Stimulated activated CD4-positive, alpha-beta T cell treated with anti-CD3 and anti-CD28 coated beads, Interleukin-4, amount 100 ng/mL, for 4 hours (primary cell): ENCODE data around the gene ZNF892.
A peak's percentile ranks its signal among the peaks of the same experiment; 100 is the strongest.

Experiments used
- DNase-seq, 2 experiments: peaks; one replicate each; pipeline ENCODE4 v3.0.0-alpha.2; 2020

ZNF892 gene

DNA sequence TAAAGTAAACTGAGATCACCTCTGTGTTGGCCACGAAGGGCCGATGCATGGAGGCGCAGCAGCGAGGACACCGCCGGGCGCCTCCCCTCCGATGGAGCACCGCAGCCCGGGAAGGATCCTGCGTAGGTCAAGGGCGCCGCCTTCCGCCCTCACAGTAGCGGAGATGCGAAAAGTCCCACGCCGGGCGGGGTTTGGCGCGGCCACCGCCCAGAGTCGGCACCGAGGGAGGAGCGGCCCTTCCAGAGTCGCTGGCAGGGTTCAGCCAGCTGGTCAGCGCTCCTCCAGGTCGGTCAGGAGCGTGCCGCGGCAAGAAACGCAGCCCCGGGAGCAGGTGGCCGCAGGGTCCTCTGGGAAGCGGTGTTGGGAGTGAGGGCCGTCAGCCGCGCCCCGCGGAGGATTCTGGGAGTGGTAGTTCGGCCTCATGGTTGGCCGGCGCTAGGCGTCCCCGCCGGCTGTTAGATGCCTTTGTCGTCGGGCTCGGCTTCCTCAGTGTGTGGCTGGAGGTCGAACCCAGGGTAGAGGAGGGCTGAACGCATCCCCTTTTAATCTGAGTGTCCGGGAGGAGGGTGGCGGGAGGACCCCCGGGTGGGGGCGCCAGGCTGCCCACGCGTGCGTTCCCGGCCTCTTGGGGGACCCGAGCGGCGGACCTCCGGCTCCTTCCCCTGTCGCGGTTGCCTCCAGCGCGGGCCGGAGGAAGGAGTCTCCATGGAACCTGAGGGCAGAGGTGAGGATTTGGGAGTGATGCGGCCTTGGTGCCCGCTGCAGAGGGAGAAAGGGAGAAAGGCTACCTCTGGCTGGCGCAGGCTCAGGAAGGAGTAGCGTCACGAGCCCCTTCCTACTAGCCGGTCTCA lies at the start of gene ZNF892:
Gene ZNF892, plus strand, starts transcription at position 411 of the 851 bp plus-strand sequence. Its CDS starts 295 bp downstream, at position 706.
- peak; percentile 76 to 80 for DNase-seq

DNA sequence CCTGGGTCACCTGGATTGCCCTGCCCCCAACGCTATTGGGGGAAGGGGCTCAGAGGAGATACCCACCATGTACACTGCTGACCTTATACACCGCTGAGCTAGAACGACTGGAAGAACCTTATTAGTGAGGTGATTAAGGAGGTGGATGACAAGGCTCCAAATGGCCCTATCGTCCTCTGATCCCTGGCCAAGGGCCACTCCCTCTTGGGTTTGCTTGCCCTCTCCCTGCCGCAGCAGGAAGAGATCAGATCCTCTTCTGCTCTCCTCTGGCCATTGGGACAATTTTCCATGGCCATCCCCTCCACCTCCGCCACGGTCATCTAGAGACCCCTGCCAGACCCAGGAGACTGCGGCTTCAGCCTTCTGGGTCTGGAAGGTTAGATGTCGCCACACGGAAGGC lies 48.9 kb upstream of the ZNF892 start:
- no peak for DNase-seq

DNA sequence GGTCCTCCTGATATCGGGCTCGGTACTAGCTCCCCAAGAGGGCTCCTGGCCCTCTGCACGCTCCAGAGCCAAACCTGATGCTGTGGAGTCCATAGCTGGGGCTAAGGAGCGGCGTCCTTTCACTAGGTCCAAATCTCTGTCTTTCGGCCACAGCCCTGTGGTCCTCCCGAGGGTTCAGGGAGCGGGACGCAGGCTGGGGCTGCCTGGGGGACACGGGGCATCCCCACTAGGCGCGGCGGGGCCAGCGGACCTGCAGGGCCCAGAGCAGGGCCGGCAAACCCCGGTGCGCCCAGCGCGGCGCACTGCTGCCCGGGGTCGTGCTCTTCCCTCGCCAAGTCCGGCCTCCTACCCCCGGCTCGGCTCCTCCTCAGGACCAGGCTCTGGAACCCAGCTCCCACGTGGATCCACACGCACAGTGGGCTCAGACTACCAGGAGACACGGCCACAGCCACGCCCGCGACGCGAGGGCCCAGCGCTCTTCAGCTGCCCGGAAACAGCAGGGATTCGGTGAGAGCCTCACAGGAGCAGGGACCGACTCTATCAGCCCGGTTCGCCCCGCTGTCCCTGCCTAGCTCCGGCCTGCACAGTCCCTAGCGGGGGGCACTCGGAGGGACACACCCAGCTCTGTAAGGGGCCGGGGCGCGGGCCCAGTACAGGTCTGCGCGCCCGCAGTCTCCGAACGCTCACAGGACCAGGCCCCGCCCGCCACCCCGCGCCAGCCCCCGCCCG lies 48.3 kb upstream of the ZNF892 start:
- peak in 1 of 2 experiments; percentile 31 for DNase-seq

DNA sequence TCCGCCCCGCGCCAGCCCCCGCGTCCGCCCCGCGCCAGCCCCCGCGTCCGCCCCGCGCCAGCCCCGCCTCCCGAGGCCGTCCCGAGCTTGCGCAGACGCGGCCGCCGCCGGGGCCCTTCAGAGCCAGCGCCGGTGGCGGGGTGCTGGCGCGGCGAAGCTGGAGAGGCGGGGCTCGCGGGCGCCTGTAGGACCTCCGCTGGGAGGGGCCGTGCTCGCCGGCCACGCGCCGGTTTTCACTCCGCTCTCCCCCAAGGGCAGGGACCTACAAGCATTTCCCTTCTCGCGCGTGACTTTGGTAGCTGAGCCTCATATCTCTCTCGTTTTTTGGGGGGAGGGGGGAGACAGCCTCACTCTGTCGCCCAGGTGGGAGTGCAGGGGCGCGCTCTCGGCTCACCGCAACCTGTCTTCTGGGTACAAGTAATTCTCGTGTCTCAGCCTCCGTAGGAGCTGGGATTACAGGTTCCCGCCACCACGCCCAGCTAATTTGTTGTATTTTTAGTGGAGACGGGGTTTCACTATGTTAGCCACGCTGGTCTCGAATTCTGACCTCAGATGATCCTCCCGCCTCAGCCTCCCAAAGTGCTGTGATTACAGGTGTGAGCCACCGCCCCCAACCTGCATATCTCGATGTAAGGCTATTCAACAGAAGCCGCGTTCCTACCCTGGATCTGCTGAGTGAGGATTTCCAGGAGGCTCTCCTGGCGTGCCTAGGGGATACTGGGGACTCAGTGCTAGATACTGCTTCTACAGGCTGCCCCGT lies 47.5 kb upstream of the ZNF892 start, which contains the start of gene ZNF514:
Gene ZNF514, minus strand, starts transcription at position 159 of the 760 bp plus-strand sequence. CDS start 6,595 bp downstream, outside the sequence.
- DNase-seq, result peak; percentile 68 to 73

DNA sequence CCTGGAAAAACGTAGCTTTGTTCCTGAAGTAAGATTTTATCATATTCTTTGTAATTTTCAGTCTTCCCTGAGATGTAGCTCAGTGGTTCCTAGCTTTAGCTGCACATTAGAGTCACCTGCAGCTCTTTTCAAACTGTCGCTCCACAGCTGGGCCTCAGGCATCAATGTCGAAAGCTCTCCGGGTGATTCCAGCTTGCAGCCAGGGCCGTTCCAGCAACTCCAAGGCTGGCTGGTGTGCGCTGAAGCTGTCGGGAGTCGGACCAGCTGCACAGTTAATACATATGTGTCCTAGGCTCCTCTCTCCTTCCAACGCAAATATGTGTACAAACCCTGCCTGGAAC lies 42.3 kb upstream of the ZNF892 start:
- peak in 1 of 2 experiments; percentile 27 for DNase-seq

DNA sequence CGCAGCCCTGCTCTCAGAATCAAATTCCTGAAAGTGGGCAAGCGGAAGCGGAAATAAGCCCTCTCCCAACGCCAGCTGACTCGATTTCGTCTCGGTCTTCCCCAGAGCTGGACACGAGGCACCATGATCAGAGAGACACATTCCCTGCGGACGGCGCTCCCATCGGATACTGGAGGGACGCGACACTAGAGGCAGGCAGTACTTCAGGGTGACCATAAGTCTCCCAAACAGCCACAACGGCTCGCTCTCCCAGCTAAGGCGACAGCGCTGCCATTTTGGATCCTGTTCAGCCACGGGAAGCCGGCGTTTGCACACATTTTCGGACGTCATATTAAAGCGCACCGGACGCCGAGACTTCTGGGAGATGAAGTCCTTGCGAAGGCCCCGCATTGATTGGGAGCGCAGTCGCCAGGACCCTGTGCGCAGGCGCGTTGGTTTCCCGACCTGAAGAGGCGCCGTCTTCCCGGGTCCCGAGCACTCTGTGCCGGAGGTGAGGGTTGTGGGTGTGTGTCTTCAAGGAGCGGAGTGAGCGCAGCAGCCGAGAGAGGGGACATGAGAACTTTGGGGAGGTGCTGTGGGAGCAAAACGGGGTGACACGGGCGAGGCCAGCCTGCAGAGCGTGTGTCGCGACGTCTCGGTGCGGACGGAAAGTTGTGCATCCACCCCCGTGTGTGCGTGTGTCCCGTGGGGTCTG lies 41.8 kb upstream of the ZNF892 start, which contains the start of gene ZNF2:
Gene ZNF2, plus strand, starts transcription at position 439 of the 694 bp plus-strand sequence. CDS start 10,418 bp downstream, outside the sequence.
- DNase-seq, result peak; percentile 94 to 97

DNA sequence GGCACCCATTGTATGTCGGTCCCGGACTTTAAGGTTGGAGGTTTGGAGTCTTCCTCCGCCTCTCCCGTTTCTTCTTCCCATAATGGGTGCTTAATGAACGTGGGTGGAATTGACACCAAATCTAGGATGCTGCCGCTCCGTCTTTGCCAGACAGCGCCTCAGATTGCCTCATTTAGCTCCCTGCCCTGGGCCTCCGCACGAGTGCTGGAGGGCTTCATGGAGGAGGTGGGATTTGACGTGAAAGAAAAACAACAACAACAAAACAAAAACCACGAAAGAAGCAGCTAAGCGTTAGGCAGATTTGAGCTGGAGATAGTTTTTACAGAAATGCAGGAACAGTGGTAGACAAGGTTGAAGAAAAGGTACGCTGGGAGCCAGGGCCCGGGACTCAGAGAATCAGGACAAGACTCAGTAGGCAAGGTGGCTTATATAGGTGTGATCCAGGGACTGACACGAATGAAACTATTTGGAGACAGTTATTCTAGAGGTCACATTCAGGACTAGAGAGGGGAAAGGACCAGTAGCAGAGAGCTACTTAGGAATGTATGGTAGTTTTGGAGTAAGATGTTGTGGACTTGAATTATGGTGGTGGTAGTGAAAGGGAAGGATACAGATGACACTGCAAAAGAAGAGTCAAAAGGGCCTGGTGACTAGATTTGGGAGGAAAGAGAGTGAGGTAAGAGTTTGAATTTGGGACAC lies 41.1 kb upstream of the ZNF892 start:
- no peak for DNase-seq

DNA sequence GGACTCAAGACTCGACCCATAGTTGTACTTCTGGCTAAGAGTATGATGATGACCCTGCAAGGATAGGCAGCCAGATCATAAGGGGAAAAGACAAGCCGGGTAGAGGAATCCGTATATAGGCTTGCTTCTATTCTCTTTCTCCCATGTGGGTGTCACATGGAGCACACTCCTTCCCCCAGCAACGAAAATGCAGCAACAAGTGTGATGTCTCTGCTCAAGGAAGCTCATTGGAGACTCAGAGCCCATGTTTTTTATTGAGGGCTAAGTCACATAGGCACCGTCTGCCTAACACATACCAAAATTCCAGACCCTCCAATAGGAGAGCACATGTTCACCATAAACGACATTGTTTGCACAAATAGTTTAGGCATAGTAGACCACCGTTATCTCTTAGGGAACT lies 35.4 kb upstream of the ZNF892 start:
- DNase-seq, result no peak

DNA sequence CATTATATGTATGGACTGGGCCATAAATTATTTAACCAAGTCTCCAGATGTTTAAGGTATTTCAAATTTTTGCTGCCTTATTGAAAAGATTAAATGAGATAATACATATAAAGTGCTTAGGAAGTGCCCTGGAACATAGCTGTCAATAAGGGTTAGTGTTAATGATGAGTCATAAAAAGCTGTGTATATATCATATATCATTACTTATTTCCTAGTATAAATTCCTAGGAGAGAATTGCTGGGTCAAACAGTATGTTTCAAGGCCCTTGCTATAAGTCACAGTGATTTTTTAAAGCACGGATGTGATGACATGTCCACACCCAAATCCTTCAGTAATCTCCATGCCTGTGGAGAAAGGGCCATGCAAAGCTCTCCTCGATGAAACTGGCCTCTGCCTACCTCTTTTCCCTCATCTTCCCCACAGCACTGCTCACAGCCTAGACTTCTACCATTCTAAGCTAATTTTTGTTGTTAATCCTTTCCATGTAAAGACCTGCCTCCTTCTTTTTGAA lies 33.2 kb upstream of the ZNF892 start:
- no peak for DNase-seq

DNA sequence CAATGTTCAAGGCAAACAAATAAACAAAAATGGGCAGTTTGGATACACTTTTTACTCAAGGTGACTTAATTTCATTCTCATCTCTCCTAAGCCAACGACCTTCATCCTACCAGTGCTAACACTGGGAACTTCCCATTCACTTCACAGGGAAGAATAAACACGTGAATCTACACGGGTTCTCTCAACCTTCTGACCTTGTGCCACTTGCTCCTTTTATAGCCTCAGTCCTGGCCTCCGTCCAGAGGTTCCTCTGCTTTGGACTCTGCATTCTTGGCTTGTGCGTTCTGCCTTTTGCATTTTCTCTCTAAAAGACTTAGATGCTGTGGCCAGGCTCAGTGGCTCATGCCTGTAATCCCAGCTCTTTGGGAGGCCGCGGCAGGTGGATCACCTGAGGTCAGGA lies 27.9 kb upstream of the ZNF892 start:
- no peak for DNase-seq

DNA sequence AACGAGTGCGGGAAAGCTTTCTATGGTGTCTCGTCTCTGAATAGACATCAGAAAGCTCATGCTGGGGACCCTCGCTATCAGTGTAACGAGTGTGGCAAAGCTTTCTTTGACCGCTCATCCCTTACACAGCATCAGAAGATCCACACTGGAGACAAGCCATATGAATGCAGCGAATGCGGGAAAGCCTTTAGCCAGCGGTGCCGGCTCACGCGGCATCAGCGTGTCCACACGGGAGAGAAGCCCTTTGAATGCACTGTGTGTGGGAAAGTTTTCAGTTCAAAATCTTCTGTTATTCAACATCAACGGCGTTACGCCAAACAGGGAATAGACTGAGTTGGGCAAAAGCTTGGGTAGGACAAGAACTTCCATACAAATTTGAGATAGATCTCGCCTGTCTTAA lies 25.5 kb upstream of the ZNF892 start:
- no peak for DNase-seq

DNA sequence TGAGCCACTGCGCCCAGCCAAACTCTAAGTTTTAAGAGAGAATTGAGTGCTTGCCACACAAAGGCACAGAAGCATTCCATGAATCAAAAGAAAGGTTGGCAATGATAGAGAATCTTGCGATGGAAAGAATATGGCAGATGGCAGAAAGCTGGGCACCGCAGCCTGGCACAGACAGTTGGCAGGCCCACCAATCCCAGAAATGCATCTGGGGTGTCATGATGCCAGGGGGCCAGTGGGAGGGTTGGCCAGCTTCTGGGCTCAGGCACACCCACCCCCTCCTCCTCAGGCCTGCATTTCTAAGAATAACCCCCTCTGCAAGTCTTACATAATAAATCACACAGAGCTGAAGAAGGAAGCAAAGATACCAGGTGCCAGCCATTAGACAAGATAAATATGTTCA lies 22.1 kb upstream of the ZNF892 start:
- DNase-seq, result no peak

DNA sequence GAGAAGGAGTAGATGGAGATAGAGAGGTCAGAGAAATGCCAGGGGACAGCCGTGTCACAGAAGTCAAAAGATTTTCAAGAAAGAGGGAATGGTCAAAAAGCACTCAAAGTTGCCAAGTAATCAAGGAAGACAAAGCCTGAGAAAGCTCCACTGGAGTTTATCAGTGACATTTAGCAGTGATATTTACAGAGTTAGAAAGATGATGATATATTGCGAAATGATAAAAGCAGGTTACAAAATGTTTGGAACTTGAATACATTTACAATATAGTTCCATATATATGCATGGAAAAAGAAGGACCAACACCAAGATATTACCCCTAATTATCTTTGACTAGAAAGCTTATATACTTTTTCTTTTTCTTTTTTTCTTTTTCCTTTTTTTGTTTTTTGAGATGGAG lies 21.3 kb upstream of the ZNF892 start:
- DNase-seq, result no peak

DNA sequence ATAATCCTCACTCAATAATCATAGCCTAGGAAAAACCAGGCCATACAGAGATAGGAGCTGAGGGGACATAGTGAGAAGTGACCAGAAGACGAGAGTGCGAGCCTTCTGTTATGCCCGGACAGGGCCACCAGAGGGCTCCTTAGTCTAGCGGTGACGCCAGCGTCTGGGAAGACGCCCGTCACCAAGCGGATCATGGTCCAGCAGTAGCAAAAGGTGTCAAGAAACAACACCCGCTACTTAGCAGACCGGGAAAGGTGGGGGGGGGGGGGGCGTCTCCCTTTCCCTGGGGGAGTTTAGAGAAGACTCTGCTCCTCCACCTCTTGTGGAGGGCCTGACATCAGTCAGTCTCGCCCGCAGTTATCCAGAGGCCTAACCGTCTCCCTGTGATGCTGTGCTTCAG lies 14.4 kb upstream of the ZNF892 start:
- DNase-seq, result peak; percentile 26 to 34

DNA sequence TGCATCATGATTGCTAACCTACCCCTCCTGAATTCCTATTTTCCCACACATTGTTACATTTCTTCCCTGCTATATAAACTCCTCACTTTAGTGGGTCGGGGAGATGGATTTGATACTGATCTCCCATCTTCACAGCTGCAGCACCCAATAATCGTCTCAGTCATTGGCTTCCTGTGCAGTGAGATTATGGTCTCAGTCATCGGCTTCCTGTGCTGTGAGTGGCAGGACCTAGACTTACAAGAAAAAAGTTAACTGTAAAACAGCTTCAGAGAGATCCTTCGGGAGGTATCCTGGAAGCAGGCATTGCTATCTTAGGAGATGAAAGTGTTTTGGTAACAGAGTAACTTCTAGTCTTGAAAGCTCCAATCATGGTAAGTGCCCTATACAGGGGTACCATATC lies 3.4 kb upstream of the ZNF892 start:
- DNase-seq, result no peak

DNA sequence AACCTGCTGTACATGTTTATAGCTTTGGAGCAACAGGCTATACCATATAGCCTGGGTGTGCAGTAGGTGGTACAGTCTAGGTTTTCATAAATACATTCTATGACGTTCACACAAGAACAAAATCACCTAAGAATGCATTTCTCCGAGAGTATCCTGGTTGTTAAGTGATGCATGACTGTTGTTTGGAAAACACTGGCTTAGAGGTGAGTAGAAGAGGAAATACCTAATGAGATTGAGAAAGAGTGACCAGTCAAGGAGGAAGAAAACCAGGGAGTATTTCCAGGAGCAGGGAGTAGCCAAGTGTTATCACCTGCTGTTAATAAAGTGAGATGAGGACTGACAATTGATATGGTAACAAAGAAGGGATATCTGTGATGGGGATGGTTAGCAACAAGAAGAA lies 2.9 kb upstream of the ZNF892 start:
- no peak for DNase-seq

DNA sequence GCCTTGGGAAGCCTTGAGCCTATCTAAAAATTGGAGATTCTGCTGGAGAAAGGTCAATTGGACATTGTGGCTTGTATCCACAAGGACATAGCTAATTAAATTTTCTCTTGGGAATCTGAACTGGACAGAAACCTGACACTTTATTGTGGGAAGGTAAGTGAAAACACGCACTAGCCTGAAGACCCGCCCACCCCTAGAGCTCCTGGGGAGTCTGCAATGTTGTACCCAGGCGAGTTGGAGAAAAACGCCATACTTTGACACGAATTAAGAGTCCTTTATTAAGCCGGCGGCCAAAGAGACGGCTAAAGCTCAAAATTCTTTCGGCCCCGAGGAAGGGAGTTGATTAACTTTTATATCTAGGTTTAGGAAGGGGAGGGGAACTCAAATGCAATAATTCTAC lies 1.2 kb upstream of the ZNF892 start:
- no peak for DNase-seq

DNA sequence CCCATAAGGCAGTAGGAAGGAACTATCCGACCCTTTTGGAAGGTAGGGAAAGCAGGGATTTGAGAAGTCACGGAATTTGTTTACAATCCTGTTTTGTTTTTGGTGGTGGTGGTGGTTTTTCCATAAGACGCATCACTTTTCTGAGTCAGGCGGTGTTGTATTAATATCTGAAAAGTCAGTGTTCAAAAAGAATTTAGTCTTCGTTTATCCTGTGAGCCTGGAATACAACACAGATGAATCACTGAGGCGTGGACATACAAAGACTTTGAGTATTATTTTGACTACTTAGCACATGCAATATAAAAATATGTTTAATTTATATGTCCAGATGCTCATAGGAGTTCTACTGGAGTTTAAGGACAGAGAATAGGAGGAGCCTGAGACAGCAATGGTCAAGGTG lies 785 bp downstream of the ZNF892 start:
- DNase-seq, result no peak

DNA sequence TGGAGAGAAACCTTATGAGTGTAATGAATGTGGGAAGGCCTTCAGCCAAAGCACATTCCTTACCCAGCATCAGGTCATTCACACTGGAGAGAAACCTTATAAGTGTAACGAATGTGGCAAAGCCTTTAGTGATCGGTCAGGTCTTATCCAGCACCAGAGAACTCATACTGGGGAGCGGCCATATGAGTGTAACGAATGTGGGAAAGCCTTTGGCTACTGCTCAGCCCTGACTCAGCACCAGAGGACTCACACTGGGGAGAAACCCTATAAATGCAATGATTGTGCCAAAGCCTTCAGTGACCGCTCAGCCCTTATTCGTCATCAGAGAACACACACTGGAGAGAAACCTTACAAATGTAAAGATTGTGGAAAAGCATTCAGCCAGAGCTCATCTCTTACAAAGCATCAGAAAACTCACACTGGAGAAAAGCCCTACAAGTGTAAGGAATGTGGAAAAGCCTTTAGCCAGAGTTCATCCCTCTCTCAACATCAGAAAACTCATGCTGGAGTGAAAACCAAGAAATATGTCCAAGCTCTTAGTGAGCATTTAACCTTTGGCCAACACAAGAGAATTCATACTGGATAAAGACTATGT lies 7.8 kb downstream of the ZNF892 start:
- no peak for DNase-seq

DNA sequence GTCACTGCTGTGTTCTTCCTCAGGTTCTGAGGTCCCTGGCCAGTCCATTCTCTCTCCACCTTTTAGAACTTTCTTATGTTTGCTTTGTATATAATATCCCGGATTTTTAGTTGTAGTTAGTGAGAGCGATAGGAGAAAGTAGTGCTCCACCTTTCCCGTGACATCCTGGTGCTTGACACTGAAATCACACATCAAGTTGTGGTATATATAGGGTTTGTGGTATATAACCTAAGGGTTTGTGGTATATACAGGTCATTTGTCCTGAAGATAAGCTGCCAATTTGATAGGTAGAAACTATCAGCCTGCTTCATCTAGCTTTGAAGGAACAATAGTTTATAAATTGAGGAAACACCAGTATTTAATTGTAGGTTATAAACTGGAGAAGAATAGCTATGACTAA lies 13.1 kb downstream of the ZNF892 start:
- no peak for DNase-seq

DNA sequence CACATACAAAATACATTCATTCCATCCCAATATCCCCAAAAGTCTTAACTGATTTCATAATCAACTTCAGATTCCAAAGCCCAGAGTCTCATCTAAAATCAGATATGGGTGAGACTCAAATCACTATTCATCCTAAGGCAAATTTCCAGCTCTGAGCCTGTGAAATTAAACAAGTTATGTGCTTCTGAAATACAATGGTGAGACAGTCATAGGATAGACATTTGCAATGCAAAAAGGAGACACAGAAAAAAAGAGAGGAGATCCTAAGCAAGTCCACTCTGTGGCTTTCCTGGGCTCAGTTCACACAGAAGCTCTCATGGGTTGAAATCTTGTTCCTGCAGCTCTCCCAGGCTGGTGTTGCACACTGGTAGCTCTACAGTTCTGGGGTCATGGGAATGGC lies 18.3 kb downstream of the ZNF892 start:
- DNase-seq, result no peak
